GM23338 (cell line): ENCODE measurements around the gene ZFP36.

ENCODE experiments used
- CTCF ChIP-seq, 2 experiments: fragments of 200-600 bp in 1 of 2; sonication (generic) in 1 of 2; conservative IDR thresholded peaks; 2 replicates each; pipeline versions ENCODE4 v1.5.1 to v1.6.1; 2016 to 2017; ENCODE audit warnings: antibody characterized with exemption in 2 of 2, low read depth in 2 of 2, mild to moderate bottlenecking in 2 of 2, moderate library complexity in 1 of 2
- EZH2 ChIP-seq: fragments of 200-600 bp; sonication (generic); IDR thresholded peaks from one replicate; pipeline ENCODE4 v1.8.0; 2017; ENCODE audit warnings: antibody characterized with exemption, mild to moderate bottlenecking, low read depth; ENCODE audit not compliant: unreplicated experiment
- JUNB ChIP-seq: IDR thresholded peaks from one replicate; pipeline ENCODE4 v1.6.1; 2016; ENCODE audit warnings: antibody characterized with exemption; ENCODE audit not compliant: unreplicated experiment
- POLR2AphosphoS5 ChIP-seq: IDR thresholded peaks from 2 replicates; pipeline ENCODE4 v1.6.1; 2016; ENCODE audit warnings: antibody characterized with exemption, low read depth
- STAT1 ChIP-seq: IDR thresholded peaks from one replicate; pipeline ENCODE4 v1.6.1; 2016; ENCODE audit warnings: antibody characterized with exemption; ENCODE audit not compliant: unreplicated experiment

GRCh38 chr19:39369200-39369599 is 37.4 kb upstream of the ZFP36 start:
- TF ChIP-seq CTCF (conservative IDR thresholded peaks at IDR 0.05; ENCODE audit: low read depth in 2 of 2) (no peak), JUNB (no peak), EZH2 (no peak), STAT1 (no peak), POLR2AphosphoS5 (no peak)
